HFFc6 (cell line): ENCODE measurements around the gene ELFN1. TPM values are rescaled to one million over a fixed set of nuclear protein-coding genes. Genes with fewer than 3 reads are reported as not detected.

ENCODE experiments used
- DNase-seq: peaks from one replicate; pipeline ENCODE4 v3.0.0-alpha.2; 2018
- H3K27ac Mint-ChIP-seq: 2 replicates; pipeline ENCODE4 v1.8.0; 2020; ENCODE audit warnings: mild to moderate bottlenecking, mixed read lengths
- H3K27me3 Mint-ChIP-seq: 2 replicates; pipeline ENCODE4 v1.8.0; 2021; ENCODE audit warnings: mild to moderate bottlenecking, moderate library complexity, mixed read lengths; ENCODE audit not compliant: insufficient read depth
- H3K36me3 Mint-ChIP-seq: 2 replicates; pipeline ENCODE4 v1.8.0; 2021; ENCODE audit warnings: low read depth, mixed read lengths
- H3K4me1 Mint-ChIP-seq: 2 replicates; pipeline ENCODE4 v1.8.0; 2020; ENCODE audit warnings: low read depth, mixed read lengths
- H3K4me3 Mint-ChIP-seq: 2 replicates; pipeline ENCODE4 v1.8.0; 2020; ENCODE audit warnings: mild to moderate bottlenecking, moderate library complexity, mixed read lengths
- H3K9me3 Mint-ChIP-seq: 2 replicates; pipeline ENCODE4 v1.8.0; 2020; ENCODE audit warnings: mild to moderate bottlenecking, mixed read lengths
- total RNA-seq, 6 experiments: library from RNA; stranded (reverse); fragmentation: NEBNext Ultra II Directional; extraction: Animal tissue kit (Norgen Biotek cat#: 25700); gene quantifications; 2 replicates in 1 of 6; 3 replicates in 5 of 6; pipeline ENCODE4 v1.2.3, GENCODE V29; 2021
- TF ChIP-seq, protein P1 (sequence below): fragments of 200-600 bp; sonication (generic); IDR thresholded peaks from 2 replicates; pipeline ENCODE4 v1.5.0; 2021; ENCODE audit warnings: antibody characterized with exemption, mild to moderate bottlenecking

Gene ELFN1
- total RNA-seq, 6 experiments from 2014 or later, result 1.5 to 4.2 (median 1.6) TPM

DNA sequence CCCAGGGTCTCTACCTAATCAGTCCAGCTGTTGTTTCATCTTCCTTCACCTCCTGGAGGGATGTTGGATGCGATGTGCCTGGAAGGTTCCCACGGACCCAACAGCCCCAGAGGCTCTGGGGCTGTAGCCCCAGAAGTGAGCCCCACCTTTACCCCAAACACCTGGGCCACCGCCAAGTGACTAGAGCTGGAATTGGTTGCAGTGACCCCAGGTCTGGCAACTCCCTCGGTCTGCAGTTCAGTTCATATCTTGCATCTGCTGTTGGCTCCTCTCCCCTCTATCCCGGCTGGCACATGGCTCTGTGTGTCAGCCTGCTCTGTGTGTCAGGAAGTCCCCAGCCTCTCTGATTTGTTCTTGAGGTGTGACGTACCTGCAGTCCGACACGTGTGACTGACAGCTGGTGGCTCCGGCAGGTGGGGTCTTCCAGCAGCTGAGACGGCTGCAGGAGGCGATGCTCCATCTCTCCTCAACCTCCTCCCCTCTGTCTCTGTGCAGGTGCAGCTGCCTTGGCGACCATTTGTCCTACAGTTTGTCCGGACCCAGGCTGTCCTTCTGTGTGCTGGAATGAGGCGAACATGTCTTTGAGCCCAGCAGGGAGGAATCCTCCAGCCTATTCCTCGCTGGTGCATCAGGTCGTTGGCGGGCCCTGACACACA is 38.6 kb downstream of the ELFN1 start:
- peaks cover 8% of the 10 kb centered on the region; the same call in 1 of the 2 replicates for H3K36me3 Mint-ChIP-seq
- H3K4me3 Mint-ChIP-seq, result no peak overlapping the region
- TF ChIP-seq, protein P1, sequence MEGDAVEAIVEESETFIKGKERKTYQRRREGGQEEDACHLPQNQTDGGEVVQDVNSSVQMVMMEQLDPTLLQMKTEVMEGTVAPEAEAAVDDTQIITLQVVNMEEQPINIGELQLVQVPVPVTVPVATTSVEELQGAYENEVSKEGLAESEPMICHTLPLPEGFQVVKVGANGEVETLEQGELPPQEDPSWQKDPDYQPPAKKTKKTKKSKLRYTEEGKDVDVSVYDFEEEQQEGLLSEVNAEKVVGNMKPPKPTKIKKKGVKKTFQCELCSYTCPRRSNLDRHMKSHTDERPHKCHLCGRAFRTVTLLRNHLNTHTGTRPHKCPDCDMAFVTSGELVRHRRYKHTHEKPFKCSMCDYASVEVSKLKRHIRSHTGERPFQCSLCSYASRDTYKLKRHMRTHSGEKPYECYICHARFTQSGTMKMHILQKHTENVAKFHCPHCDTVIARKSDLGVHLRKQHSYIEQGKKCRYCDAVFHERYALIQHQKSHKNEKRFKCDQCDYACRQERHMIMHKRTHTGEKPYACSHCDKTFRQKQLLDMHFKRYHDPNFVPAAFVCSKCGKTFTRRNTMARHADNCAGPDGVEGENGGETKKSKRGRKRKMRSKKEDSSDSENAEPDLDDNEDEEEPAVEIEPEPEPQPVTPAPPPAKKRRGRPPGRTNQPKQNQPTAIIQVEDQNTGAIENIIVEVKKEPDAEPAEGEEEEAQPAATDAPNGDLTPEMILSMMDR, result no peak
- no peak for DNase-seq
- H3K27ac Mint-ChIP-seq, result no peak overlapping the region
- peaks cover 10% of the 10 kb centered on the region; the same call in 1 of the 2 replicates for H3K9me3 Mint-ChIP-seq
- peaks cover 2% of the 10 kb centered on the region; the same call in 1 of the 2 replicates for H3K27me3 Mint-ChIP-seq
- no peaks in the 10 kb centered on the region for H3K4me1 Mint-ChIP-seq

DNA sequence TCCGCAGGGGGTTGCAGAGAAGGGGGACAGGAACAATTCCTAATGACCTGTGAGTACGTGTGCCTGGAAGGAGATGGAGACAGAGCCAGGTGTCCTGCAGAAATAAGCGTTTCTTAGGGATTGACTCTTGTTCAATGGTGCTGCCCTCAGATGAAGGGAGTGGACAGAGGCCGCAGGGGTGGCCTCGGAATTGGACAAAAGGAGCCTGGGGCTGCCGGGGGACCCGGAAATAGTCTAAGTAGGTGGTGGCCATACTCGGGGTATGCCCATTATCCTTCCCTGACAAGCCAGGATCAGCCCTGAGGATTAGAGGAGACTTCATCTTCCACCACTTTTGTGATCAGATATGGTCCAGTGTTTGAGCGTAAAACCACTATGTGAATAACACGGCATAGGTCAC is 39.2 kb downstream of the ELFN1 start:
- Mint-ChIP-seq H3K27me3 (peaks cover 2% of the 10 kb centered on the region; the same call in 1 of the 2 replicates), H3K4me1 (no peaks in the 10 kb centered on the region), H3K27ac (no peak overlapping the region), H3K9me3 (peaks cover 10% of the 10 kb centered on the region; the same call in 1 of the 2 replicates), H3K36me3 (peaks cover 8% of the 10 kb centered on the region; the same call in 1 of the 2 replicates), H3K4me3 (no peak overlapping the region)
- DNase-seq, result no peak
- TF ChIP-seq, protein P1, result no peak

DNA sequence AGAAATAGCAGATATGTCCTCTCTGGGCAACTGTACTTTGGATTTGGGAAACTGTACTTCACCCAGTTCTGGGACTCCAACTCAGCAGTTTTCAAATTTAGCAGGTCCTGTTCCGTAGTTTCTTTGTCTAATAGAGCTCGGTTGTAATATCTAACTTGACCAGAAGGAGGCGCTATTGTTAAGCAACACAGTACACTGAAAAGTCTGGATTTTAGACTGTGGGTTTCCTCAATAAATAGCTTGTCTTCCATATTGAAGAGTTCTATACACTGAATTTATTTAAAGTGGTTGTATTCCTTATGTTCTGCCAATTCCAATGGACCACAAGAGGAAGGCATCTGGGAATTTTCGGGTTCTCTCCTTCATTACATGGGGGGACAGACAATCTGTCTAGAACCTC is 39.8 kb downstream of the ELFN1 start:
- H3K27ac Mint-ChIP-seq, result no peak overlapping the region
- H3K36me3 Mint-ChIP-seq, result peaks cover 8% of the 10 kb centered on the region; the same call in 1 of the 2 replicates
- H3K4me1 Mint-ChIP-seq, result no peaks in the 10 kb centered on the region
- H3K27me3 Mint-ChIP-seq, result peaks cover 2% of the 10 kb centered on the region; the same call in 1 of the 2 replicates
- TF ChIP-seq, protein P1, result peak; percentile 83
- peaks cover 10% of the 10 kb centered on the region; the same call in 1 of the 2 replicates for H3K9me3 Mint-ChIP-seq
- no peak overlapping the region for H3K4me3 Mint-ChIP-seq
- no peak for DNase-seq

DNA sequence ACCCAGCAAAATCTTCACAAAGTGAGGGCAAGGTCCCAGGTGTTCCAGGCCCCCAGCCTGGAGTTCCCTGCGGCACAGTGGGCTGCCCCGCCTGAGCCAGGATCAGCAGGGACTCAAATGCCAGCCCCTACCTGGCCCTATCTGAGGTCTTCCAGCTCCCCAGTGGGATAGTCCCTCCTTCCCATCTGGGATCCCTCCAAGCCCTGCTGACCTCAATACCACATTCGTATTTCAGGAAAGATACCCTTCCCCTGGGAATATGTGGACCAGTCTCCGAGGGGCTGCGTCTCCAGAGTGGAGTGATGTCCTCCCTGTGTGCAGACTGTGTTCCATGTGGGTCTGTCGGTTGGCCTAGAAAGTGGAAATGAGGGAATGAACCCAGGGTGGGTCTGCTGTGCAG is 40.9 kb downstream of the ELFN1 start:
- peaks cover 8% of the 10 kb centered on the region; the same call in 1 of the 2 replicates for H3K36me3 Mint-ChIP-seq
- TF ChIP-seq, protein P1, result no peak
- peaks cover 2% of the 10 kb centered on the region; the same call in 1 of the 2 replicates for H3K27me3 Mint-ChIP-seq
- no peak overlapping the region for H3K27ac Mint-ChIP-seq
- H3K4me3 Mint-ChIP-seq, result no peak overlapping the region
- no peak for DNase-seq
- H3K4me1 Mint-ChIP-seq, result no peaks in the 10 kb centered on the region
- H3K9me3 Mint-ChIP-seq, result peaks cover 10% of the 10 kb centered on the region; the same call in 1 of the 2 replicates

DNA sequence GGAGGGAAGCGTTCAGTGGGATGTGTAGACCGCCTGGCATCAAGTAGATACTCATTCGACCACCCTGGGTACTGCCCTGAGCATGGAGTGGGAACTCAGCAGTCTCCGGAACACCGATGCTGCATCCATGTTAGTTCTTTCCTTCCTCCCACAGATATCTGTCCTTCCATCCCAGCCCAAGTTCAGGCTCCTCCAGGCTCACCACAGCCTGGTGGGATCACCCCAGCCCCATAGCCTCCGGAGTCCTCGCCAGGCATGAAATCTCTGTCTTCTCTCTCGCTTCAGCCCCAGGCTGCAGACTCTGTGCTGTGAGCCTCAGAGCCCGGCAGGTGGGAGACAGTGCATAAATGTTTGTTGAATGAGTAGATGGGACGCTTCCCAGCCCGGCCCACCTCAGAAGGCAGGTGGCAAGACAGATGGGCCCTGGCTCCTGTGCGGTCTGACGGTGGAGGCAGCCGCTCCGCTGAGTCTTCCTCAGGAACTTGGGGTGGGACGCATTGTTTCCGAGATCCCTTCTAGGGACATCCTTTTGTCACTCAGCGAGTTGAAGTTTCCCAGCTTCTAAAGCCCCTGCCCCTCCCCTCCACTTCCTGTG is 42.9 kb downstream of the ELFN1 start:
- H3K36me3 Mint-ChIP-seq, result peaks cover 8% of the 10 kb centered on the region; the same call in 1 of the 2 replicates

More for the DNA sequence above, 42.9 kb downstream of the ELFN1 start:
- DNase-seq, result no peak
- Mint-ChIP-seq H3K27me3 (peaks cover 2% of the 10 kb centered on the region; the same call in 1 of the 2 replicates), H3K4me3 (no peak overlapping the region), H3K9me3 (peaks cover 10% of the 10 kb centered on the region; the same call in 1 of the 2 replicates), H3K4me1 (peaks cover 8% of the 10 kb centered on the region; the same call in 1 of the 2 replicates), H3K27ac (no peak overlapping the region)
- TF ChIP-seq, protein P1, result no peak
